ACC112 (cell line): ENCODE measurements around the gene DCAF6.
"Not testable (repeated sequence)": the region's sequence is repeated elsewhere in the genome, so short reads cannot be mapped to it uniquely, and the experiment has no call there.

Experiments
- H2AFZ ChIP-seq: fragments of 200-600 bp; sonication (generic); one replicate; pipeline ENCODE4 v1.6.0; 2017; ENCODE audit warnings: antibody characterized with exemption, low read length; ENCODE audit not compliant: unreplicated experiment
- H3K27ac ChIP-seq: fragments of 200-600 bp; sonication (generic); 2 replicates; pipeline ENCODE4 v1.5.1; 2014; ENCODE audit warnings: low read depth, mild to moderate bottlenecking, antibody characterized with exemption, low read length, moderate library complexity
- H3K27me3 ChIP-seq: fragments of 200-600 bp; sonication (generic); 2 replicates; pipeline ENCODE4 v1.6.1; 2014; ENCODE audit warnings: mild to moderate bottlenecking, antibody characterized with exemption, low read length, moderate library complexity, mixed read lengths; ENCODE audit not compliant: insufficient read depth
- H3K36me3 ChIP-seq: fragments of 200-600 bp; sonication (generic); 2 replicates; pipeline ENCODE4 v1.6.1; 2016; ENCODE audit warnings: mild to moderate bottlenecking, antibody characterized with exemption, low read length, moderate library complexity, mixed read lengths; ENCODE audit not compliant: insufficient read depth
- H3K4me1 ChIP-seq: fragments of 200-600 bp; sonication (generic); one replicate; pipeline ENCODE4 v1.6.1; 2016; ENCODE audit warnings: low read length, mixed read lengths; ENCODE audit not compliant: insufficient read depth, unreplicated experiment, control insufficient read depth
- H3K4me3 ChIP-seq: fragments of 200-600 bp; sonication (generic); 2 replicates; pipeline ENCODE4 v1.5.1; 2014; ENCODE audit warnings: mild to moderate bottlenecking, low read depth, low read length
- H3K79me2 ChIP-seq: fragments of 200-600 bp; sonication (generic); one replicate; pipeline ENCODE4 v1.6.0; 2016; ENCODE audit warnings: low read length; ENCODE audit not compliant: control insufficient read depth, unreplicated experiment, insufficient read depth

Gene DCAF6

DNA sequence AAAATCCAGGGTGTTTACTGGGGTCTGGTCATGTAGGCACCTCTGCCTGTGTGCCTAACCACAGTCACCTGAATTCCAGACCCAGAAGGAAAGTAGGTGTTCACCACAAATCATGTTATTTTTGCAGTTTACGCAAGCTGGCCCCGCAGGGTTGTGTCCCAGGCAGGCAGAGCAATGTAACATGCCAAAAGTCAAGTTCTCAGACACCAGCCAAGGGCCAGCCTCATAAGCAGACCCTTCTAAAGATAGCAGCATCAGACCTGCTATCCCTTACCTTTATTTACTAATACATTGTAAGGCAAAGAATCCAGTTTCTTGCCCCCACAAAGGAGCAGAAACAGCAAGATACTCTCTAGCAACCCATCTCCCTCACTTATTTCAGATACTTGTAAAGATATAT is 117.2 kb downstream of the DCAF6 start:
- Histone ChIP-seq H3K27ac (no peak overlapping the region), H3K79me2 (no peaks in the 10 kb centered on the region), H3K4me1 (no peaks in the 10 kb centered on the region), H2AFZ (no peak overlapping the region), H3K27me3 (no peaks in the 10 kb centered on the region), H3K4me3 (no peak overlapping the region), H3K36me3 (no peaks in the 10 kb centered on the region)

DNA sequence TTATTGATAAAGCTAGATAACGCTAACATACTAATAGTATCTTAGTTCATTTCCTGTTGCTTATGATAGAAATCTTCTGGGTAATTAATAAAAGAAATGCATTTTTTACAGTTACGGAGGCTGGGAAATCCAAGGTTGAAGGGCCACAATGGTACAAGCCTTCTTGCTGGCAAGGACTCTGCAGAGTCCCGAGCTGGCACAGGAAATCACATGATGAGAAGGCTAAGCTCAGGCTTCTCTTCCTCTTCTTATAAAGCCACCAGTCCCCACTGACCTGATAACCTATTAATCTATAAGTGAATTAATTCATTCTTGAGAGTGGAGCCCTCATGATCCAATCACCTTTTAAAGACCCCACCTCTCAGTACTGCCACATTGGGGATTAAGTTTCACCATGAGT is 117.6 kb downstream of the DCAF6 start:
- Histone ChIP-seq H2AFZ (no peak overlapping the region), H3K36me3 (no peaks in the 10 kb centered on the region), H3K4me1 (no peaks in the 10 kb centered on the region), H3K79me2 (no peaks in the 10 kb centered on the region), H3K27me3 (no peaks in the 10 kb centered on the region), H3K27ac (no peak overlapping the region), H3K4me3 (no peak overlapping the region)

DNA sequence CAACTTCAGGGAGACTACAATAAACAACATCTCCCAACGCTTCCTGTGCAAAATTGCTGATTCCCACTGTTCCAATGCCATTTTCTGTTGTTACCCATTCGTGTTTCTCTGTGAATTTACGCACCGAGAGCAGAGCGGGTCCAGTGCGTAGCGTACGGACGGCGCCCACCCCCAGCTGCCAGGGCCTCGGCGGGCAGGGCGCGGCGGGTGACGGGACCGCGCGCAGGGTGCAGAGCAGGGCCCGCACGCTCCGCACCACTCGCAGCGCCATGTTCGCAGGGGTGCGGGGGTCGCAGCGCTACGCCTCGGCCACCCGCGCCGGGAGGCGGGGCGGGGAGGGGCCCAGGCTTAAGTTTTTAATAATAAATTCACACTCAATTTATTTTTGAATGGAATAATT is 119.7 kb downstream of the DCAF6 start:
- H3K4me3 ChIP-seq: not testable (repeated sequence)

DNA sequence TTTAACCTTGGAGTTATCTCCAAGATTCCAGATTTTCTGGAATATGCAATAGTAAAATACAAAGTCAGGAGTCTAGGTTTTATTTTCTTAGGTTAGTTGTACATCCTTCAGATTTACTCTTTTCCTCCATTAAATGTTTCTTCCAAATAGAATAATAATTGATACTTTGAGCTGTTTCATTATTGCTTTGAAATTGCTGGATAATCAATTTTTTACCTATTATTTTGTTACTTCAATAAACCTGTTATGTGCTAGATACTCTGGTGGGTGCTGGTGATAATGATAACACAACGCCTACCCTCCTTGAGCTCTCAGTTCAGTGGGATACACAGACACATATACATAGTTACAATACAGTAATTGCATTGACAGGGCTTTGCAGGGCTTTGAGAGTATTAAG is 120.9 kb downstream of the DCAF6 start:
- H2AFZ ChIP-seq: no peak overlapping the region
- H3K27me3 ChIP-seq: no peaks in the 10 kb centered on the region
- H3K79me2 ChIP-seq: no peaks in the 10 kb centered on the region
- H3K27ac ChIP-seq: no peak overlapping the region
- H3K4me3 ChIP-seq: no peak overlapping the region
- H3K36me3 ChIP-seq: no peaks in the 10 kb centered on the region
- H3K4me1 ChIP-seq: peaks cover 7% of the 10 kb centered on the region

More for the DNA sequence above, 119.7 kb downstream of the DCAF6 start:
- not testable (repeated sequence) for H3K4me1 ChIP-seq, H2AFZ ChIP-seq, H3K27me3 ChIP-seq, H3K36me3 ChIP-seq, H3K79me2 ChIP-seq, H3K27ac ChIP-seq

DNA sequence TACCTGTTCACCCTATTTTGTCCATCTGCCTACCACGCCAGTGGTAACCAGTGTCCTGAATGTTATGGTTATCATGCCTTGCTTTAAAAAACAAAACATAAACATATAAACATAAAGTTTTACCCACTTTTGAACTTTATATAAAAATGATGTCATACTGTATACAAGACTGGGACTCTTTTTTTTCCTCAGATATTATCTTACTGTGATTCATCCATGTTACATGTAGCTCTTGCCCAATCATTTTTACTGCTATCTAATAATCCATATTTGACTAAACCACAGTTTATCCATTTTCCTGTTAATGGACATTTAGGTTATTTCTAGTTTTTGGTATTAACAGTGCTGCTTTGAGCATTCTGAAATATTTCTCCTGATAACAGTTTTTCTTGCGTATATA is 121.4 kb downstream of the DCAF6 start:
- Histone ChIP-seq H3K27ac (no peak overlapping the region), H3K36me3 (no peaks in the 10 kb centered on the region), H3K27me3 (no peaks in the 10 kb centered on the region), H3K4me1 (peaks cover 7% of the 10 kb centered on the region), H3K79me2 (no peaks in the 10 kb centered on the region), H3K4me3 (no peak overlapping the region), H2AFZ (no peak overlapping the region)

DNA sequence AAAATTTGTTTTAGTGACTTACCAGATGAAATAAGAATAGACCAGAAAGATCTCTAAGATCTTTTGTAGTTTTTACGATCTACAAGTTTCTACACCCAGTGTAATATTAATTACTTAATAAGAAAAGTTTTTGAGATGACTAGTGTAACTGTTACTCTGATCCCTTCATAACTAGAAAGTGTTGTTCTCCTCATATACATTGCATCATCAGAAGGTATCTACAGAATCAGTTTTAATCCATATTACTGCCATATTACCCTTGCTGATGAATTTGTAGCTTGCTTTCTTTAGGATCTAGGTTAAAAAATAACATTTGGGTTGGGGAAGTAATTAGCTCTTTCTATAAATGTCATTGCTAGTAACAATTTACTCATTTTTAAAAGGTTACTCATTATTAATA is 127.7 kb downstream of the DCAF6 start:
- peaks cover 19% of the 10 kb centered on the region for H3K36me3 ChIP-seq

DNA sequence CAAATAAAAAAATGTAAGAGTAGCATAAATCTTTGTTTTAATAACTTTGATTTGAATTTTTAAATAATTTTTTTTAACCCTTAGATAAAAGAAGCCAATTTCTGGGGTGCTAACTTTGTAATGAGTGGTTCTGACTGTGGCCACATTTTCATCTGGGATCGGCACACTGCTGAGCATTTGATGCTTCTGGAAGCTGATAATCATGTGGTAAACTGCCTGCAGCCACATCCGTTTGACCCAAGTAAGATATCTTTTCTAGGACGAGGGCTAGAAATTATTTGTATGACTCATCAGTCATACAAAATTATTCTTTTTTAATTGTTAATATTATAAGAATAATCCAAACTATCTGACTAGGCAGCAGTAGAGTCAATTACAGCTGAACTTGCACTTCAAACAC is 129.0 kb downstream of the DCAF6 start:
- Histone ChIP-seq H3K36me3 (peaks cover 30% of the 10 kb centered on the region), H3K27me3 (no peaks in the 10 kb centered on the region)

More for the DNA sequence above, 127.7 kb downstream of the DCAF6 start:
- H3K27ac ChIP-seq: no peak overlapping the region
- H3K4me3 ChIP-seq: no peak overlapping the region
- no peaks in the 10 kb centered on the region for H3K79me2 ChIP-seq
- H2AFZ ChIP-seq: no peak overlapping the region
- H3K27me3 ChIP-seq: no peaks in the 10 kb centered on the region
- H3K4me1 ChIP-seq: peaks cover 7% of the 10 kb centered on the region

DNA sequence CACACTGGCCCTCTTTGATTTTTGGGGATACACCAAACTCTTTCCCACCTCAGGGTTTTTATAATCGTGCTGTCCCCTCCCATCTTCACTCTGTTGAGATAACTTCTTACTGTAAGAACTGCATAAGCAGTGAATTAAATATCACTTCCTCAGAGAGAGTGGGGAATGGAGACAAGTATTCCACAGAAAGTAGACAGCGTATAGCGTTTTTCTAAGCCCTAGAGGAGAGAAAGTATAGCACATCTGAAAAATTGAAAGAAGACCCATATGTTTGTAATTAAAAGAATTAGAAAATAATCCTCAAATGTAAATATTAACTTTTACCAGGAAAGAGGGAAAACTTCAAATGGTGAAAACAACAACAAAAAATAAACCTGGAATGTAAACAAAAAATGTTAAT is 132.9 kb downstream of the DCAF6 start:
- Histone ChIP-seq H3K4me3 (no peak overlapping the region), H2AFZ (no peak overlapping the region), H3K4me1 (no peaks in the 10 kb centered on the region), H3K27me3 (no peaks in the 10 kb centered on the region), H3K27ac (no peak overlapping the region), H3K79me2 (no peaks in the 10 kb centered on the region), H3K36me3 (peaks cover 28% of the 10 kb centered on the region)

More for the DNA sequence above, 129.0 kb downstream of the DCAF6 start:
- H3K4me1 ChIP-seq: peaks cover 3% of the 10 kb centered on the region
- H3K27ac ChIP-seq: no peak overlapping the region
- no peaks in the 10 kb centered on the region for H3K79me2 ChIP-seq
- no peak overlapping the region for H2AFZ ChIP-seq
- no peak overlapping the region for H3K4me3 ChIP-seq

DNA sequence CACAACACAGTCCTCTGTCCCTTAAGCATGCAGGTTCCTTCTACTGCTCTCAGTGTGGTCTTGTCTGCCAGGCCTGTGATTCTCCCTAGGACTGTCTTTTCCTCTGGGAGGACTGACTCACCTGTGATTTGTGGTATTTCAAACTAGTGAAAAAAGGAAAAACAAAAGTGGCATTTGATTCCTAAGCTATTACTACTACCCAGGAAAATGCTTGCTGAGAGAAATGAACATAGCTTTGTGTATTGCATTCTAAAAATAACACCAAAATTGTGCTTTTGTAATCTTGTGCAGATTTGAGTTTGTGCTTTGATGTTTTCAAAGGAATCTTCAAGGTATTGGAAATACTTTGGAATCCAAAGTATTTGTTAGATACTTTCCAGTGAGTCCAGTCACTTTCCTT is 143.3 kb downstream of the DCAF6 start:
- Histone ChIP-seq H3K27me3 (no peaks in the 10 kb centered on the region), H3K4me3 (no peak overlapping the region), H3K27ac (peak overlapping the region; percentile 86), H3K36me3 (peaks cover 9% of the 10 kb centered on the region), H2AFZ (no peak overlapping the region), H3K79me2 (no peaks in the 10 kb centered on the region), H3K4me1 (peaks cover 27% of the 10 kb centered on the region)

DNA sequence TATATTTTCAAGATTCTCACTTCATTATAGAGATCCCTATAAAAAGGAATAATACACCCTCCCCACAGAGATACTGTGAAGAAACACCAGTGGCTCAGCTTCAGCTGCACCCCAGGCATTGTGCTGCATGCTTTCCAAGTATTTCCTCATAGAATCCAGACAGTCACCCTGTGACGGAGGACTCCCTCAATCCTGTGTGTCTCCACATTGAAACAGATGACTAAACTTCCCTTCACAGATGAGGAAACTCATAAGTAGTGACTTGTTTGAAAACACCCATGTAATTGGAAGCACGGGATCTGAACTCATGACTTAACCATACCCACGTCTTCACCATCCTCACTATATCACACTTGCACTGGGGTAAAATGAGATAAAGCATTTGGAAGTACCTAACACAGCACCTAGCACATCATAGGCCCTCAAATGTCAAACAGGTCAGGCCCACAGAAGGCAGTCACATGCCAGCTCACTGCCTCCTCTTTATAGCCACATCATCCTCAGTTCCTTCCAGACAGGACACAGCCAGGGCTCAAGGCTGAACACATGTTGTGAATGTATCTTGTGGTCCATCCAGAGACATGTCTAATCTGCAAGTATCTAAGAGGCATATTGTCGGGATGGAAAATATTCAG is 145.0 kb downstream of the DCAF6 start:
- Histone ChIP-seq H3K27ac (peak overlapping the region; percentile 86), H3K27me3 (no peaks in the 10 kb centered on the region), H2AFZ (no peak overlapping the region), H3K4me1 (peaks cover 27% of the 10 kb centered on the region), H3K4me3 (no peak overlapping the region), H3K79me2 (no peaks in the 10 kb centered on the region), H3K36me3 (peaks cover 5% of the 10 kb centered on the region)

DNA sequence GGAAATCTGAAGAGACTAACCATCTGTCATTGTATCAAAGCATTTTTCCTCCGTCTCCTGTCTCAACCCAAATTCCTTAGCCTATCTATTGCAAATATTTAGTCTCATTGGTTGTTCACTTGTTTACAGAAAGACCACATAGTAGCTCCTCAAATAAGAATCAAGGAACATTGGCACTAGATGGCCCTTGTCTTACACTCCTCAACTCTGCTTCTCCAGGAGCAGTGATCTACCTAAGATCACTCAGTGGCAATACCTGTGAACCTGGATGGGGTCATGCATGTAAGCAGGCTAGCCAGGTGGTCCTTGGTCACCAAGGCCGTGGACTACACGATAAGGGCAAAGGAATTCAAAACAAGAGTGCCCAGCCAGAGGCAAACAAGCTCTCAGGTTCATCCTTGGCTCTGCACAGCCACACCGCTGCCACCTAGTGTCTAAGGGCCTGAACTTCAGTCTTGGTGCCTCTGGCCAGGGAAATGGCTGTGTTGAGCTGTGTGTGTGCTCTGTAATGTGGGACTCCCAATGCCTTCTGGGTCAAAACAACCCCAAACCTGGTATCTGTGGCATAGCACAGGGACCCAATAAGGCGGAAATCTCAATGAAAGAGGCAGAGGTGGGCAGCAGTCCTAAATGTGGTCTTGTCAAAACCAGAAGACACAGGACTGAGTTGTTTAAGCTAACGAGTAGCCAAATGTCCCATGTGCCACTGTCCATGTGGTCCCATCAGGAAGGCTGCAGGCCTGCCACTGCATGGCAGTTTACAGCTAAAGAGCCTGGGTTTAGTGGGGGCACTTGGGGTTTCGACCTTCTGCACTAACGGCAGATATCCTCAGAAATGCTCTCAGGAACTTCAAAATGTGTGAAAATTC is 145.8 kb downstream of the DCAF6 start:
- H3K36me3 ChIP-seq: peaks cover 2% of the 10 kb centered on the region; the same call in 1 of the 2 replicates
- peaks cover 27% of the 10 kb centered on the region for H3K4me1 ChIP-seq
- H3K27me3 ChIP-seq: no peaks in the 10 kb centered on the region
- H2AFZ ChIP-seq: no peak overlapping the region
- H3K79me2 ChIP-seq: no peaks in the 10 kb centered on the region
- H3K27ac ChIP-seq: peak overlapping the region; percentile 86
- no peak overlapping the region for H3K4me3 ChIP-seq
